Neural cell (in vitro differentiated cells): Measurements from ENCODE around the gene BRMS1. TPM values are rescaled to one million over a fixed set of nuclear protein-coding genes. Genes with fewer than 3 reads are reported as not detected.

Source experiments
- H2AFZ ChIP-seq: fragments of 200-600, 300-800 bp; sonication (generic), shearing (Covaris generic); 2 replicates; pipeline ENCODE4 v1.6.0; 2014; ENCODE audit warnings: low read depth, mild to moderate bottlenecking, antibody characterized with exemption, low read length, moderate library complexity
- H3F3A ChIP-seq: fragments of 200-600 bp; shearing (Covaris generic); 2 replicates; pipeline ENCODE4 v1.6.1; 2016; ENCODE audit warnings: mild to moderate bottlenecking, moderate library complexity, mixed read lengths, antibody characterized with exemption, low read length; ENCODE audit not compliant: insufficient read depth, poor library complexity, severe bottlenecking
- H3K27ac ChIP-seq: fragments of 200-600, 300-800 bp; sonication (generic), shearing (Covaris generic); 2 replicates; pipeline ENCODE4 v1.5.1; 2014; ENCODE audit warnings: mild to moderate bottlenecking, low read length, moderate library complexity
- H3K27me3 ChIP-seq: fragments of 300-800, 200-600 bp; sonication (generic), shearing (Covaris generic); 2 replicates; pipeline ENCODE4 v1.6.0; 2014; ENCODE audit warnings: mild to moderate bottlenecking, low read depth, low read length, moderate library complexity; ENCODE audit not compliant: insufficient read depth
- H3K36me3 ChIP-seq: fragments of 300-800, 200-600 bp; sonication (generic), shearing (Covaris generic); 2 replicates; pipeline ENCODE4 v1.5.1; 2014; ENCODE audit warnings: mild to moderate bottlenecking, antibody characterized with exemption, low read length, moderate library complexity; ENCODE audit not compliant: insufficient read depth
- H3K4me2 ChIP-seq: fragments of 300-800, 200-600 bp; sonication (generic), shearing (Covaris generic); 2 replicates; pipeline ENCODE4 v1.6.0; 2014; ENCODE audit warnings: mild to moderate bottlenecking, low read length
- H3K4me3 ChIP-seq: fragments of 300-800, 200-600 bp; sonication (generic), shearing (Covaris generic); 2 replicates; pipeline ENCODE4 v1.5.1; 2014; ENCODE audit warnings: mild to moderate bottlenecking, low read length, moderate library complexity
- H3K79me2 ChIP-seq: fragments of 200-600 bp; shearing (Covaris generic); replicated peaks from 2 replicates; pipeline ENCODE4 v1.6.0; 2014; ENCODE audit warnings: mild to moderate bottlenecking, low read length, moderate library complexity; ENCODE audit not compliant: insufficient read depth
- H3K9ac ChIP-seq: fragments of 300-800, 200-600 bp; sonication (generic), shearing (Covaris generic); 2 replicates; pipeline ENCODE4 v1.6.1; 2016; ENCODE audit warnings: mild to moderate bottlenecking, low read length, mixed read lengths
- H3K9me2 ChIP-seq: fragments of 200-600 bp; shearing (Covaris generic); 2 replicates; pipeline ENCODE4 v1.6.1; 2016; ENCODE audit warnings: mild to moderate bottlenecking, low read length, mixed read lengths; ENCODE audit not compliant: insufficient read depth
- H3K9me3 ChIP-seq: fragments of 200-600, 300-800 bp; sonication (generic), shearing (Covaris generic); 2 replicates; pipeline ENCODE4 v1.6.1; 2016; ENCODE audit warnings: mild to moderate bottlenecking, mixed run types, low read length, moderate library complexity, mixed read lengths
- H4K20me1 ChIP-seq: fragments of 200-600 bp; shearing (Covaris generic); 2 replicates; pipeline ENCODE4 v1.6.1; 2016; ENCODE audit warnings: mild to moderate bottlenecking, mixed run types; ENCODE audit not compliant: insufficient read depth
- EP300 ChIP-seq: fragments of 450-650 bp; conservative IDR thresholded peaks from 2 replicates; pipeline ENCODE4 v1.6.1; 2014; ENCODE audit warnings: antibody characterized with exemption, mild to moderate bottlenecking, moderate library complexity; ENCODE audit not compliant: poor library complexity, severe bottlenecking
- EZH2 ChIP-seq: fragments of 200-600, 300-800 bp; shearing (Covaris generic), sonication (generic); IDR thresholded peaks from 2 replicates; pipeline ENCODE4 v1.6.1; 2014; ENCODE audit warnings: antibody characterized with exemption, low read length, borderline replicate concordance, mild to moderate bottlenecking; ENCODE audit not compliant: insufficient read depth, poor library complexity, severe bottlenecking
- MXI1 ChIP-seq: fragments of 450-650 bp; conservative IDR thresholded peaks from 2 replicates; pipeline ENCODE4 v1.6.1; 2014; ENCODE audit warnings: antibody characterized with exemption, mild to moderate bottlenecking; ENCODE audit not compliant: poor library complexity, severe bottlenecking
- POLR2AphosphoS5 ChIP-seq: IDR thresholded peaks from 2 replicates; pipeline ENCODE4 v1.6.1; 2012
- RAD21 ChIP-seq: fragments of 450-650 bp; conservative IDR thresholded peaks from 2 replicates; pipeline ENCODE4 v1.6.1; 2014; ENCODE audit warnings: antibody characterized with exemption, mild to moderate bottlenecking, moderate library complexity
- SMC3 ChIP-seq: fragments of 450-650 bp; conservative IDR thresholded peaks from 2 replicates; pipeline ENCODE4 v1.6.1; 2014; ENCODE audit warnings: antibody characterized with exemption, mild to moderate bottlenecking, moderate library complexity; ENCODE audit not compliant: poor library complexity
- TAF1 ChIP-seq: IDR thresholded peaks from 2 replicates; pipeline ENCODE4 v1.6.1; 2012; ENCODE audit warnings: low read depth
- polyA plus RNA-seq: library from polyadenylated mRNA; depleted of rRNA; stranded (reverse); fragments of >200 nt; gene quantifications from 2 replicates; pipeline ENCODE4 v1.2.3, GENCODE V29; 2014
- TF ChIP-seq, protein P1 (sequence below): fragments of 450-650 bp; IDR thresholded peaks from 2 replicates; pipeline ENCODE4 v1.5.1; 2014; ENCODE audit warnings: antibody characterized with exemption, mild to moderate bottlenecking, moderate library complexity; ENCODE audit not compliant: poor library complexity, severe bottlenecking
- TF ChIP-seq, protein P2 (sequence below): IDR thresholded peaks from 2 replicates; pipeline ENCODE4 v1.6.1; 2012; ENCODE audit warnings: borderline replicate concordance

Gene BRMS1
- polyA plus RNA-seq, 1 donor from 2014 or later, result 78.3 TPM

DNA sequence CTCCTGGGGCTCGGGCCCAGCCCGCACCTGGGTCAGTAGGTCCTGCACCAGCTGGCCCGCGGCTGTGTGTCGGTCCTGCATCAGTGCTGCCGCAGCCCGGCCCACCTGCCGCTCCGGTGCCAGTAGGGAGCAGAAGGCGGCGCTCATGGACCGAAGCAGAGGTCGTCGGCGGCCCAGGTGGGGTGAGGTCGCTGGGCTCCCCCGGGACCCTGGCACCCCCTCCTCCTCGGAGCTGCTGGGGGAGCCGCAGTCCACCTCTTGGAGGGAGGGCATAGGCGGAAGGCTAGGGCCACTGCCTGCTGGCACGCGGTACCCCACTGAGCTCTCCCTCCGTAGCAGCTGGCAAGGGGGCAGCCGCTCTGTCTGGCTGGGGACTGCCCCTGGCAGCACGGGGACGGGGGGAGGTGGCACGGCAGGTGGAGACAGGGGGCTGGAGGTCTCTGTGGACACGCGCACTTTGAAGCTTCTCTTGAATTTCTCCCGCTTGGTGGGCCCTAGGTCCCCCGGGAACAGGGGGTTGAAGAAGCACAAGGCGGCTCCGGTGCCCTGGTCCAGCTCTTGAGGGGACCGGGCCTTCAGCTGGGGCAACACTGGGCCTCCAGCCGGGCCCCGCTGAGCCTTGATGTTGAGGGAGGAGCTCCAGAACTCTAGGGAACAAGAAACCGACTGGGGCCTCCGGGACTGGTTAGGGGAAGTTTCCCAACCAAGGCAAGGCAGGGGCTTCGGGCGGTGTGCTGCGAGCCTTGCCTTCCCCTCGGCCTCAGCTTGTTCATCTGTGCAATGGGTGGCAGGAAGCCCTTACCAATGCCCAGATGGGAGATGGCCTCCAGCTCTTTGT, 10.1 kb downstream of the BRMS1 start:
- Histone ChIP-seq H3F3A (no peaks in the 10 kb centered on the region), H3K27ac (no peak overlapping the region), H3K9me3 (no peaks in the 10 kb centered on the region), H4K20me1 (no peaks in the 10 kb centered on the region), H3K27me3 (no peaks in the 10 kb centered on the region), H3K4me2 (no peak overlapping the region), H3K4me3 (no peak overlapping the region), H3K36me3 (no peaks in the 10 kb centered on the region), H3K79me2 (no peaks in the 10 kb centered on the region), H3K9ac (no peak overlapping the region), H3K9me2 (no peaks in the 10 kb centered on the region), H2AFZ (no peak overlapping the region)
- TF ChIP-seq, protein P1, sequence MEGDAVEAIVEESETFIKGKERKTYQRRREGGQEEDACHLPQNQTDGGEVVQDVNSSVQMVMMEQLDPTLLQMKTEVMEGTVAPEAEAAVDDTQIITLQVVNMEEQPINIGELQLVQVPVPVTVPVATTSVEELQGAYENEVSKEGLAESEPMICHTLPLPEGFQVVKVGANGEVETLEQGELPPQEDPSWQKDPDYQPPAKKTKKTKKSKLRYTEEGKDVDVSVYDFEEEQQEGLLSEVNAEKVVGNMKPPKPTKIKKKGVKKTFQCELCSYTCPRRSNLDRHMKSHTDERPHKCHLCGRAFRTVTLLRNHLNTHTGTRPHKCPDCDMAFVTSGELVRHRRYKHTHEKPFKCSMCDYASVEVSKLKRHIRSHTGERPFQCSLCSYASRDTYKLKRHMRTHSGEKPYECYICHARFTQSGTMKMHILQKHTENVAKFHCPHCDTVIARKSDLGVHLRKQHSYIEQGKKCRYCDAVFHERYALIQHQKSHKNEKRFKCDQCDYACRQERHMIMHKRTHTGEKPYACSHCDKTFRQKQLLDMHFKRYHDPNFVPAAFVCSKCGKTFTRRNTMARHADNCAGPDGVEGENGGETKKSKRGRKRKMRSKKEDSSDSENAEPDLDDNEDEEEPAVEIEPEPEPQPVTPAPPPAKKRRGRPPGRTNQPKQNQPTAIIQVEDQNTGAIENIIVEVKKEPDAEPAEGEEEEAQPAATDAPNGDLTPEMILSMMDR, result no peak
- TF ChIP-seq EP300 (no peak), MXI1 (no peak), POLR2AphosphoS5 (no peak), RAD21 (no peak), EZH2 (no peak)

DNA sequence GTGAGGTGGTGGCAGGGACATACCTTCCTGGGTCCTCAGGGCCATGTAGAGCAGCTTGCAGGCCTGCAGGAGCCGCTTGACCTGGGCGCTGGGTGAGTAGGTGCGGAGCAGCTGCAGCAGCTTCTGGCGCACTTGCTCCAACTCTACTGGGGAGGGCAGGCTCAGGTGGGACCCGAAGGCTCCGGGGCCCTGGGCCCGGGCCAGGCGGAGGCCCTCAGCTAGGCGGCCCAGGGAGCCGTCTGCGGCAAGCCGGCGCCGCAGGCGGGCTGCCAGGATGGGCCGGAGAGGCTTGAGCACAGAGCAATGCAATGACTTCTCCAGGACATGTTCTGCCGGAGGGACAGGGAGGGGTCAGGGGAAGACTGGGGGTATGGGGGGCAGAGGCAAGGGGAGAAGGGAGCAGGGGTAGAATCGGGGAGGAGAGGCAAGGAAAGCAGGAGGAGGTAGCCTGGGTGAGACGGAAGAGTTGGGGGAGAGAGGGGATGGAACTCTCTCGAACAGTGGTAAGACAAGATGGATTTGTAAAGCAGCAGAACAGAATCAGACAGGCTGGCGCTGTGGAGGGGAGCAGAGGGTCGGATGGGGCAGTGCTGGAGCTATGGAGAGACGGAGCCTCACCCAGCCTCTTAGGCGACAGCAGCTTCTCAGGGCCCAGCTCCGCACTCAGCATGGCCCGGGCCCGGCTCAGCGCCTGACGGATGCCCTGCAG, 10.9 kb downstream of the BRMS1 start:
- H3K9ac ChIP-seq, result no peak overlapping the region
- no peaks in the 10 kb centered on the region for H3K9me3 ChIP-seq
- no peaks in the 10 kb centered on the region for H4K20me1 ChIP-seq
- no peaks in the 10 kb centered on the region for H3K9me2 ChIP-seq
- H3K36me3 ChIP-seq, result no peaks in the 10 kb centered on the region
- H3K4me3 ChIP-seq, result no peak overlapping the region
- H3K79me2 ChIP-seq, result no peaks in the 10 kb centered on the region
- H3K27ac ChIP-seq, result no peak overlapping the region
- H3K27me3 ChIP-seq, result no peaks in the 10 kb centered on the region
- H2AFZ ChIP-seq, result no peak overlapping the region
- no peaks in the 10 kb centered on the region for H3F3A ChIP-seq
- TF ChIP-seq SMC3, result no peak
- no peak for TF ChIP-seq TAF1
- TF ChIP-seq, protein P2, sequence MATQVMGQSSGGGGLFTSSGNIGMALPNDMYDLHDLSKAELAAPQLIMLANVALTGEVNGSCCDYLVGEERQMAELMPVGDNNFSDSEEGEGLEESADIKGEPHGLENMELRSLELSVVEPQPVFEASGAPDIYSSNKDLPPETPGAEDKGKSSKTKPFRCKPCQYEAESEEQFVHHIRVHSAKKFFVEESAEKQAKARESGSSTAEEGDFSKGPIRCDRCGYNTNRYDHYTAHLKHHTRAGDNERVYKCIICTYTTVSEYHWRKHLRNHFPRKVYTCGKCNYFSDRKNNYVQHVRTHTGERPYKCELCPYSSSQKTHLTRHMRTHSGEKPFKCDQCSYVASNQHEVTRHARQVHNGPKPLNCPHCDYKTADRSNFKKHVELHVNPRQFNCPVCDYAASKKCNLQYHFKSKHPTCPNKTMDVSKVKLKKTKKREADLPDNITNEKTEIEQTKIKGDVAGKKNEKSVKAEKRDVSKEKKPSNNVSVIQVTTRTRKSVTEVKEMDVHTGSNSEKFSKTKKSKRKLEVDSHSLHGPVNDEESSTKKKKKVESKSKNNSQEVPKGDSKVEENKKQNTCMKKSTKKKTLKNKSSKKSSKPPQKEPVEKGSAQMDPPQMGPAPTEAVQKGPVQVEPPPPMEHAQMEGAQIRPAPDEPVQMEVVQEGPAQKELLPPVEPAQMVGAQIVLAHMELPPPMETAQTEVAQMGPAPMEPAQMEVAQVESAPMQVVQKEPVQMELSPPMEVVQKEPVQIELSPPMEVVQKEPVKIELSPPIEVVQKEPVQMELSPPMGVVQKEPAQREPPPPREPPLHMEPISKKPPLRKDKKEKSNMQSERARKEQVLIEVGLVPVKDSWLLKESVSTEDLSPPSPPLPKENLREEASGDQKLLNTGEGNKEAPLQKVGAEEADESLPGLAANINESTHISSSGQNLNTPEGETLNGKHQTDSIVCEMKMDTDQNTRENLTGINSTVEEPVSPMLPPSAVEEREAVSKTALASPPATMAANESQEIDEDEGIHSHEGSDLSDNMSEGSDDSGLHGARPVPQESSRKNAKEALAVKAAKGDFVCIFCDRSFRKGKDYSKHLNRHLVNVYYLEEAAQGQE, result no peak
- no peak overlapping the region for H3K4me2 ChIP-seq
